GDM1 (cell line): ENCODE results near the gene AK2.
A peak's percentile ranks its signal among the peaks of the same experiment; 100 is the strongest.
"Not testable (repeated sequence)": the region's sequence is repeated elsewhere in the genome, so short reads cannot be mapped to it uniquely, and the experiment has no call there.

Experiments
- DNase-seq: peaks from one replicate; lab custom pipeline; 2025; lab: John Stamatoyannopoulos, UW

The AK2 gene

GRCh38 chr1:32998997-32999396 lies 37.7 kb downstream of the AK2 start:
- no peak for DNase-seq

DNA sequence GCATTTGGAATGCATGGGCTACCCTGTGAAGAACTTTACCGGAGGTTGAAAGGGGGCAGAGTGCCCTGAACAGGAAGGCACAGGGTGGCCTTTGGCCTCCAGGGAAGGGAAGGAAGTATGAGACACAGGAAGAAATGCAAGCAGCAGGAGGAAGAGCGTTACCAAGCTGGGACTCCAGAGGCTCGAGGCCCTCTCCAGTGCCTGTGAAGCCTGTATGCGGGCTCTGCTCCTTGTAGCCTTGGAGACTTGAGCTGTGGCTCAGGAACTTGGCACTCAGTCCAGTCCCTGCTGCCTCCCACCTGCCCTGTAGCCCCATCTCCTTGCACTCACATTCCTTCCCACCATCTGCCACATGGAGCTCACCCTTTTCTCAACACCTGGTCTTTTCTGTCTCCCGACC lies 38.6 kb downstream of the AK2 start:
- peak; percentile 62 for DNase-seq

GRCh38 chr1:32997381-32997891 lies 39.2 kb downstream of the AK2 start:
- DNase-seq: no peak

GRCh38 chr1:32993324-32993636 lies 43.4 kb downstream of the AK2 start:
- not testable (repeated sequence) for DNase-seq

GRCh38 chr1:32992489-32993323 lies 44.0 kb downstream of the AK2 start:
- peak; percentile 97 for DNase-seq

DNA sequence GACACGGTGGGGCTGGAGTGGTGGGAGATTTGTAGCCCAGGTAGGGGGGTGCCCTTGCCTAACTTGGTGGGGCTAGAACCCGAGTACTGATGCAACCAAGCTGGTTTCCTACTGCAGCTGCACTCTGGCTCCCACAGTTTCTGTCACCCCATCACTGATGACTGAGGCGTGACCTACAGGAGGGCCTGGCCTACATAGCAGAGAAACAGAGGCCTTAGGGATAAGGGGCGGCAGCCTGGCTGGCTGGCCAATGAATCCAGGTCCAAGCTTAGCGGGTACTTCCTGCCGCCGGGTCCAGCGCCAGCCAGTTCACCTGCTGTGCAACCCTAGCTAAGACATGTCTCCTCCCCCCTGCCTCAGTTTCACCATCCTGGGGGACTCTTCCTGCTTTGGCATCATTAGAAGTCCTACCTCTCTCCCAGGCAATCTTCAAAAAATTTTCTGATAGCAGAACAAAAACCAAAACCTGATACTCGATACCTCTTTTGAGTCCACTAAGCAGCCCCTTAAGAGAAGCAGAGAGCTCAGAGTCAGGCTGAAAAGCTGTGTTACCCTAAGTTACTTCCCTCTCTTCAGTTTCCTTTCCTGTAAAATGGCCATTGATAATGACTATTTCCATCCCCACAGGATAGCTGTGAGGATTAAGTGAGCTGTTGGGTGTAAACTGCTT lies 44.7 kb downstream of the AK2 start:
- DNase-seq: no peak

GRCh38 chr1:32991386-32991785 lies 45.3 kb downstream of the AK2 start:
- no peak for DNase-seq

DNA sequence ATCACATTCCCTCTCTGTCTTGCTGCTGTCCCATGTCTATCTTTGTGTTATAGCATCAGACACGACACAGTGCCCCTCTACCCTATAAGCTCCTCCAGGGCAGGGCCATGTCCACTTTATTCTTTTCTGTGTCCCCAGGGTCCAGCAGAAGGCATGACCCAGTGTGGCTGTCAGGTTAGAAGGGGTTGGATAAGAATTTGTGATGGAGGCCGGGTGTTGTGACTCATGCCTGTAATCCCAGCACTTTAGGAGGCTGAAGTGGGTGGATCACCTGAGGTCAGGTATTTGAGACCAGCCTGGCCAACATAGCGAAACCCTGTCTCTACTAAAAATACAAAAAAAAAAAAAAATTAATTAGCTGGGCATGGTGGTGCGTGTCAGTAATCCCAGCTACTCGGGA lies 45.8 kb downstream of the AK2 start:
- no peak for DNase-seq

DNA sequence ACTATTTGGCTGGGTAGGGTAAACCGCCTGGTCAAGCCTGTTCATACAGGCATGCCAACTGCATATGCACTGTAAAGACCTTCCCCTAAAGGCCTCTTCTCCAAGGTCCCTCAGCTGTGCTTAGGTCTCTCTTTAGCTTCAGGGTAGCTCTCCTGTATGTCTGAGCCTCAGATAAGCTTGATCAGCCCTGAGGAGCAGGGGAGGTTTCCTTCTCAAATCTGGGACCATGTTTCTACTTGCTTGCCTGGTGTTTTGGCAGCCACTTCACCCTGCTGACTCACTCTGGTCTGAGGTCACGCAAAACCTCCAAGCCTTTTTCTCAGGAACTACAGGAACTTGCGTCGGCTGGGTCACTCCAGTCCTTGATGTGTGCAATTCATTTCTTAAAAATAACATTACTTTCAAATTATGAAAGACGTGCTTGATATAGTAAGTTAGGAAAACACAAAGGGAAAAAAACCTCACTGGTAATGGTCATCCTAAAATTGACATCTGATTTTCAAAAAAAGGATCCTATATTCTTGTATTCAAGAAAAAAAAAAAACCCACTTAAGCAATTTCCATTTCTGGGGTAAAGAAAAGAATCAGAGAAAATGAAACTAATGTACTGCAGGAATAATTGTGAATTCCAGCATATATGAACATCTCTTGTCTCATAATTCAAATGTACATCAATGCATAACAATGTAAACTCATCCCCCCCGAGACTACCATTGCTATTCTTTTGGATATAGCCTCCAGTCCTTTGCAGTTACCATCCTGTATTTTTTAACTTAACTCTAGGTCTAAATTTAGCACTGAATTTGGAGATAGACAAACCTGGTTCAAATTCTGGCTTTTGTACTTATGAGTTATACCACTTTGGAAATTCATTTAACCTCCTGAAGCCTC lies 47.3 kb downstream of the AK2 start:
- peak; percentile 75 for DNase-seq

DNA sequence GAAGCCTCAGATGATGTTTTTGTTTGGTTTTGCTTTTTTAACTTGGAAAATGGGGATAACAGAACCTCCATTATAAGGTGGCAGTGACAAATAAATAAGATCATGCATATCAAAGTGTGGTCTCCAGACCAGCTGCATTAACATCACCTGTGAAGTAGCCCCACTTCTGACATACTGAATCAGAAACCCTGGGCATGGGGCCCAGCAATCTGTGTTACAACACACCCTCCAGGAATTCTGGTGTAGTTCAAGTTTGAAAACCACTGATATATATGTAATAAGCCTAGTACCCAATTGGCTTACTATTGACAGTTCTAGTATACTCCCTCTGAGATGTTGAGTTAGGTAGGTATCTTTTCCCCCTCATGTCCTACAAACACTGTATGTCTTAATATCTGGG lies 48.0 kb downstream of the AK2 start:
- no peak for DNase-seq

- no peak for DNase-seq
These were observed 51.5 kb downstream of the AK2 start for GRCh38 chr1:32985226-32985625.

DNA sequence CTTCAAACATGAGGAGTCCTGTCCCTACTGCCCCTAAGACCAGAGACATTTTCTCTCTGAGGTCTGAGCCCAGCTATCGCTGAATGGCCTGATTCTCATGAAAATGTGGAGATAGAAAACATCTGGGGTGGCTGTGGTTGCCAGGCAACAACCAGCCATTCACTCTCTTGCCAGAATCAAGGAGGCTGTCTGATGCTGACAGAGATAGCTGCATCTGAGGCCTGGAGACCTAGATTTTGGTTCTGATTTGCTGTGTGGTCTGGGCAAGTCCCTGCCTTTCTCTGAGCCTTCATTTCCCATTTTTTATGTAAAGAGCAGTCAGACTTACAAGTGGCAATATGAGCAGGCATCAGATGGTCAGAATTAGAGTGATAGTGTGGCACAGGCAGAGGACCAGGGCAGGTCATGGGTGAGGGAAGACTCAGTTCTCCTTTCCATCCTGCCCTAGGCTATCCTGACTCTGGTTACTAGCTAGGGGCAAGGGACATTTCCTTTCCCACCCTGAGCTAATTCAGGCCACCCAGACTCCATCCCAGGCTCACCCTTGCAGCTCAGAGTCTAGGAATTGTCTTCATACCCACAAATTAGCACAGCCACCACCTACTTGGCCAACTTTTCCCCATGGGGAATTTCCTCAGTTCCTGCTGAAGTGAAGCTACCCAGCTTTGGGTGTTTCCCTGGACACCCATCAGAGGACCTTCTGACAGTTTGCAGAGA lies 52.1 kb downstream of the AK2 start:
- DNase-seq: no peak

- DNase-seq: no peak
These were observed 52.6 kb downstream of the AK2 start for GRCh38 chr1:32984090-32984454.

DNA sequence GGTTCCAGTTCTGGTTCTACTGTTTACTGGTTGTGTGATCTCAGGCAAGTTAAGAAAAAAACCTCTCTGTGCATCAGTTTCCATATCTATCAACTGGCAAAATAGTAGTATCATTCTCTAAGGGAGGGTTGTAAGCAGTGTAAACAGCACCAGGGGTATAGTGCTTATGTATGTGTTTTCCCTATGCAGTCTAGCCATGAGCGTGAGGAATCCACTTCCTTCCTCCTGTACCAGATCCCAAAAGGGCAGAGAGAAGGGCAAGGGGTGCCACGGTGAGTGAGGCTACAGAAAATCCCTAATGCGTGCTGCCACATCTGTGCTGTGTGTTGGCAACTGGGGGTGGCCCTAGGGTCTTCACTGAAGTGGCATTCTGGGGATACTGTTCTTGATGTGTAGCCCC lies 53.7 kb downstream of the AK2 start:
- no peak for DNase-seq

DNA sequence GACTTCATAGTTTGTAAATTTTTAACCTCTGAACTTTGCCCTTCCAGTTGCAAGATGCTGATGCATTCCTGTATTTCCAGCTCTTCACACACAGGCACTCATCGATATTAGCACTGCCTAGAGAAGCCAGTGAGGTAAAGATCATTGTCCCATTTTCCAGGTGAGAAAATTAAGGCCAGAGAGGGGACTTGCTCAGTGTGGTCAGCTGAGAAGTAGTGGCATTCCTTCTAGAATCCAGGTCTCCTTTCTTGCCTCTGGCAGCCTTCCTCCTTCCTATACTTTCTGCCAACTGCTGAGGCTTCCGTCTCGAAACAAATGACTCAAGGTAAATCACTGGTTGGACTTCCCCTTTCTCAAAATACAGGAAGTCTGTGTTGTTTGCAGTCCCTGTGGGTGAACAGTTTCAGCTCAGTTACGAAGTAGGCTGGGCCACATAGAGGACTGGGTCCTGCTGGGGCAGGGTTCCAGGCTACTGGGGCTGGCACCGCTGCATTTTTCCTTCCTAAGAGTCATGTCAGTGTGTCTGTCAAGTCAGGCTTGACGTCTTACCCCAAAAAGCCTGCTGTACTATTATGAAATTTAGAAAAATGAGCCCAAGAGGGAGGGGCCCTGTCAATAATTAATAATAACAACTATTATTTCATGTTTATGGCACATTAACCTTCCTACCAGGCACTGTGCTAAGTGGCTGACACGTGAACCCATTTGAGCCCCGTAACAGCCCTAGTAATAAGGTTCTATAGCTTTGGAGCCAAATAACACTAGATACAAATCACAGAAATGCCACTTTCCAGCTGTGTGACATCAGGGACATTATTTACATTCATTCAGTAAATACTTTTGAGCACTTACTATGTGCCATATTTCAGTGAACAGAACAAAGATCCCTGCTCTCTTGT lies 55.4 kb downstream of the AK2 start:
- peak; percentile 82 for DNase-seq

- DNase-seq: no peak
These were observed 56.6 kb downstream of the AK2 start for GRCh38 chr1:32980080-32980479.

- no peak for DNase-seq
These were observed 57.8 kb downstream of the AK2 start for GRCh38 chr1:32978854-32979253.

DNA sequence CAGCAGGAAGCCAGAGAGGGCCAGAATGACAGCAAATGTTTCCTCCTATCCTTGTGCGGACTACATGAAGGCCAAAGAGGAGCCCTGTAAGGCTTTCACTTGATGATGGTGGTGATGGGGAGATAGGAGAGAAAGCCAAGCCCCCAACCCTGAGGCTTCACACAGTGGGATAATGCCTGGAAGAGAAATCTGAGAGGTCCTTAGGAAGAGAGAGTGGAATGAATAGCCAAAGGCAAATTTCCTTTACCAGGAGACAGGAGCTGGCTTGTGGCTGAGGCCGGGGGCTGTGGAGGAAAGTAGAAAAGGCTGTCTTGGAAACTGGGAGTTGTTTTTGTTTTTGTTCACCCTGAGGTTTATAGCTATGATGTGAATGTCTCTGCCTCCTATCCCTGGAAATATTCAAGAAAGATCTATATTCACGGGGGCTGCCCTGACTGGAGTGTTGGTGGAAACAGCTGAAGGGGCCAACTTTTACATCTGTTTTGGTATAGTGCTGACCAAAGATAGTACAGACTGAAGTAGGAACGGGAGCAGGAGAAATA lies 59.1 kb downstream of the AK2 start:
- no peak for DNase-seq

DNA sequence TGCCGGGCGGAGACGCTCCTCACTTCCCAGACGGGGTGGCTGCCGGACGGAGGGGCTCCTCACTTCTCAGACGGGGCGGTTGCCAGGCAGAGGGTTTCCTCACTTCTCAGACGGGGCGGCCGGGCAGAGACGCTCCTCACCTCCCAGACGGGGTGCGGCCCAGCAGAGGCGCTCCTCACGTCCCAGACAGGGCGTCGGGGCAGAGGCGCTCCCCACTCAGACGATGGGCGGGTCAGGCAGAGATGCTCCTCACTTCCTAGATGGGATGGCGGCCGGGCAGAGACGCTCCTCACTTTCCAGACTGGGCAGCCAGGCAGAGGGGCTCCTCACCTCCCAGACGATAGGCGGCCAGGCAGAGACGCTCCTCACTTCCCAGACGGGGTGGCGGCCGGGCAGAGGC lies 61.6 kb downstream of the AK2 start:
- not testable (repeated sequence) for DNase-seq

- DNase-seq: not testable (repeated sequence)
These were observed 63.2 kb downstream of the AK2 start for GRCh38 chr1:32973458-32973857.
